PC-3 (cell line): ENCODE measurements around the gene THBS3. TPM values are rescaled to one million over a fixed set of nuclear protein-coding genes. Genes with fewer than 3 reads are reported as not detected.

Experiments used
- ATAC-seq: fragments of 200-7000 bp; cut with Tn5 transposase; 2 replicates; pipeline ENCODE4 v1.9.1; 2020; ENCODE audit warnings: mild to moderate bottlenecking, moderate library complexity
- BruUV-seq: library from RNA; stranded (reverse); fragments of 400-500 nt; replicated peaks from 2 replicates; lab custom pipeline; 2021; lab: Mats Ljungman, UMichigan
- CTCF ChIA-PET: fragments of 300-600 bp; sonication (Branson Sonifier 250); formaldehyde crosslinking; loops from one replicate; lab custom pipeline; 2022; ENCODE audit warnings: antibody characterized with exemption; lab: Charles Lee
- POLR2A ChIA-PET: fragments of 300-600 bp; sonication (Branson Sonifier 250); formaldehyde crosslinking; loops from one replicate; lab custom pipeline; 2022; ENCODE audit warnings: antibody characterized with exemption; ENCODE audit not compliant: unreplicated experiment; lab: Charles Lee
- DNase-seq: peaks from one replicate; pipeline ENCODE4 v3.0.0-alpha.2; 2015
- H2AFZ ChIP-seq: fragments of 300-600 bp; sonication (generic); 2 replicates; pipeline ENCODE4 v1.6.0; 2016; ENCODE audit warnings: antibody characterized with exemption, low read length
- H3F3A ChIP-seq: fragments of 300-600 bp; sonication (generic); one replicate; pipeline ENCODE4 v1.6.0; 2017; ENCODE audit warnings: antibody characterized with exemption, low read length, control low read depth, mild to moderate bottlenecking; ENCODE audit not compliant: unreplicated experiment
- H3K27ac ChIP-seq: fragments of 300-600 bp; sonication (generic); 2 replicates; pipeline ENCODE4 v1.5.1; 2016; ENCODE audit warnings: mild to moderate bottlenecking, low read length
- H3K27me3 ChIP-seq: fragments of 300-600 bp; sonication (generic); 2 replicates; pipeline ENCODE4 v1.6.1; 2016; ENCODE audit warnings: low read length, mixed read lengths
- H3K36me3 ChIP-seq: fragments of 300-600 bp; sonication (generic); 2 replicates; pipeline ENCODE4 v1.6.1; 2016; ENCODE audit warnings: low read depth, mixed run types, low read length, mixed read lengths
- H3K4me1 ChIP-seq: fragments of 300-600 bp; sonication (generic); 2 replicates; pipeline ENCODE4 v1.5.1; 2016; ENCODE audit warnings: low read length; ENCODE audit not compliant: insufficient read depth
- H3K4me2 ChIP-seq: fragments of 300-600 bp; sonication (generic); 2 replicates; pipeline ENCODE4 v1.6.0; 2016; ENCODE audit warnings: low read length
- H3K4me3 ChIP-seq: fragments of 300-600 bp; sonication (generic); 2 replicates; pipeline ENCODE4 v1.5.1; 2016; ENCODE audit warnings: mild to moderate bottlenecking, low read length, mixed read lengths
- H3K79me2 ChIP-seq: fragments of 300-600 bp; sonication (generic); 2 replicates; pipeline ENCODE4 v1.6.1; 2017; ENCODE audit warnings: low read length, mixed read lengths
- H3K9ac ChIP-seq: fragments of 300-600 bp; sonication (generic); 2 replicates; pipeline ENCODE4 v1.6.0; 2016; ENCODE audit warnings: mild to moderate bottlenecking, low read length
- H3K9me2 ChIP-seq: fragments of 300-600 bp; sonication (generic); replicated peaks from 2 replicates; pipeline ENCODE4 v1.6.1; 2016; ENCODE audit warnings: mixed run types, low read length, mixed read lengths
- H3K9me3 ChIP-seq: fragments of 300-600 bp; sonication (generic); 2 replicates; pipeline ENCODE4 v1.6.1; 2016; ENCODE audit warnings: low read length, mixed read lengths
- H4K20me1 ChIP-seq: fragments of 300-600 bp; sonication (generic); 2 replicates; pipeline ENCODE4 v1.6.1; 2016; ENCODE audit warnings: low read length, mixed read lengths
- CTCF ChIP-seq: fragments of 300-600 bp; sonication (generic); conservative IDR thresholded peaks from 2 replicates; pipeline ENCODE4 v1.5.1; 2017; ENCODE audit warnings: antibody characterized with exemption, low read depth, mild to moderate bottlenecking, low read length
- EZH2 ChIP-seq: fragments of 300-600 bp; sonication (generic); IDR thresholded peaks from one replicate; pipeline ENCODE4 v1.6.1; 2017; ENCODE audit warnings: antibody characterized with exemption, mild to moderate bottlenecking, low read length; ENCODE audit not compliant: unreplicated experiment
- EZH2phosphoT487 ChIP-seq: fragments of 300-600 bp; sonication (generic); IDR thresholded peaks from 2 replicates; pipeline ENCODE4 v1.6.1; 2018; ENCODE audit warnings: mild to moderate bottlenecking, antibody characterized with exemption, low read length, borderline replicate concordance
- intact Hi-C: fragments of 100-400 bp; cut with micrococcal nuclease; formaldehyde crosslinking; loops from 2 replicates; pipeline ENCODE4 v1.9.0; 2023
- total RNA-seq: library from RNA; depleted of rRNA; stranded (reverse); fragments of >200 nt; gene quantifications from 2 replicates; pipeline ENCODE4 v1.2.3, GENCODE V29; 2014

Gene THBS3
- total RNA-seq, 1 experiment from 2014 or later: 13.0 TPM

GRCh38 chr1:155178441-155179111 lies 29.1 kb downstream of the THBS3 start:
- Histone ChIP-seq H3K9ac (no peak overlapping the region), H4K20me1 (no peaks in the 10 kb centered on the region), H3F3A (peaks cover 4% of the 10 kb centered on the region), H3K27me3 (no peaks in the 10 kb centered on the region), H3K9me3 (no peaks in the 10 kb centered on the region), H3K79me2 (no peaks in the 10 kb centered on the region), H3K9me2 (no peaks in the 10 kb centered on the region), H3K4me3 (no peak overlapping the region), H2AFZ (no peak overlapping the region), H3K36me3 (no peaks in the 10 kb centered on the region; the same call in 1 of the 2 replicates), H3K27ac (no peak overlapping the region), H3K4me1 (peaks cover 18% of the 10 kb centered on the region), H3K4me2 (no peak overlapping the region)
- no peak for ATAC-seq
- no TSS peak for BruUV-seq
- ChIA-PET CTCF (no interaction called here), POLR2A (no interaction called here)
- DNase-seq: no peak
- intact Hi-C loops: loop anchor here (5.0 kb wide), 1 partner anchor 414 kb away; no protein-coding TSS in a partner anchor
- TF ChIP-seq EZH2phosphoT487 (no peak), EZH2 (no peak), CTCF (no peak)

- TF ChIP-seq EZH2phosphoT487 (no peak), EZH2 (no peak), CTCF (no peak)
- H3K9me2 ChIP-seq: no peaks in the 10 kb centered on the region
- ChIA-PET CTCF (interaction anchor here (0.8 kb wide), 1 partner anchor 16 kb away, joined by 4 read pairs; no protein-coding TSS in a partner anchor), POLR2A (no interaction called here)
- H2AFZ ChIP-seq: no peak overlapping the region
- H3K4me2 ChIP-seq: no peak overlapping the region
- no peaks in the 10 kb centered on the region for H3K27me3 ChIP-seq
- no peaks in the 10 kb centered on the region; the same call in 1 of the 2 replicates for H3K36me3 ChIP-seq
- DNase-seq (no peak), ATAC-seq (no peak)
- no TSS peak for BruUV-seq
- H3K79me2 ChIP-seq: peaks cover 2% of the 10 kb centered on the region
- H3K4me3 ChIP-seq: no peak overlapping the region
- intact Hi-C loops: loop anchor here (2.0 to 5.0 kb wide), 2 partner anchors 15 to 414 kb away; no protein-coding TSS in a partner anchor
- no peak overlapping the region for H3K27ac ChIP-seq
- H3K9me3 ChIP-seq: no peaks in the 10 kb centered on the region
- H3K9ac ChIP-seq: no peak overlapping the region
- no peaks in the 10 kb centered on the region for H4K20me1 ChIP-seq
- peaks cover 22% of the 10 kb centered on the region for H3K4me1 ChIP-seq
- peaks cover 4% of the 10 kb centered on the region for H3F3A ChIP-seq
Measured at GRCh38 chr1:155177918-155178281, 29.8 kb downstream of the THBS3 start.
